Activated CD4-positive, alpha-beta T cell treated with anti-CD3 and anti-CD28 coated beads for 36 hours (primary cell): ENCODE results near the gene GFOD2. TPM values are rescaled to one million over a fixed set of nuclear protein-coding genes. Genes with fewer than 3 reads are reported as not detected.

Experiments
- ATAC-seq: fragments of 200-7000 bp; cut with Tn5 transposase; one replicate; pipeline ENCODE4 v1.10.0; 2021; ENCODE audit warnings: mild to moderate bottlenecking, moderate library complexity
- CTCF ChIA-PET: fragments of 350-600 bp; sonication (Branson Sonifier 250); formaldehyde crosslinking; loops from one replicate; lab custom pipeline; 2021; ENCODE audit warnings: antibody characterized with exemption; lab: Charles Lee
- POLR2A ChIA-PET: fragments of 350-600 bp; sonication (Branson Sonifier 250); formaldehyde crosslinking; loops from one replicate; lab custom pipeline; 2021; ENCODE audit warnings: antibody characterized with exemption, inconsistent platforms; lab: Charles Lee
- DNase-seq: peaks from one replicate; pipeline ENCODE4 v3.0.0-alpha.2; 2020
- H3K27ac Mint-ChIP-seq: one replicate; pipeline ENCODE4 v1.8.0; 2021; ENCODE audit warnings: mixed read lengths
- H3K27me3 Mint-ChIP-seq: one replicate; pipeline ENCODE4 v1.8.0; 2021; ENCODE audit warnings: mixed read lengths
- H3K36me3 Mint-ChIP-seq: one replicate; pipeline ENCODE4 v1.8.0; 2021; ENCODE audit warnings: low read depth, mixed read lengths
- H3K4me1 Mint-ChIP-seq: one replicate; pipeline ENCODE4 v1.8.0; 2021; ENCODE audit warnings: mixed read lengths
- H3K4me3 Mint-ChIP-seq: one replicate; pipeline ENCODE4 v1.8.0; 2021; ENCODE audit warnings: mild to moderate bottlenecking, moderate library complexity, mixed read lengths
- H3K9me3 Mint-ChIP-seq: one replicate; pipeline ENCODE4 v1.8.0; 2021; ENCODE audit warnings: low read depth, mixed read lengths
- intact Hi-C, 2 experiments: fragments of 100-400 bp; cut with DNase I in 1 of 2; cut with micrococcal nuclease in 1 of 2; formaldehyde crosslinking; loops; one replicate each; pipeline versions ENCODE4 v1.14.2 to v1.15.1; 2022 to 2024; cut with DNase I, micrococcal nuclease
- total RNA-seq, 2 experiments: library from RNA; stranded (reverse); gene quantifications; one replicate each; pipeline ENCODE4 v1.2.3, GENCODE V29; 2021

Gene GFOD2, protein sequence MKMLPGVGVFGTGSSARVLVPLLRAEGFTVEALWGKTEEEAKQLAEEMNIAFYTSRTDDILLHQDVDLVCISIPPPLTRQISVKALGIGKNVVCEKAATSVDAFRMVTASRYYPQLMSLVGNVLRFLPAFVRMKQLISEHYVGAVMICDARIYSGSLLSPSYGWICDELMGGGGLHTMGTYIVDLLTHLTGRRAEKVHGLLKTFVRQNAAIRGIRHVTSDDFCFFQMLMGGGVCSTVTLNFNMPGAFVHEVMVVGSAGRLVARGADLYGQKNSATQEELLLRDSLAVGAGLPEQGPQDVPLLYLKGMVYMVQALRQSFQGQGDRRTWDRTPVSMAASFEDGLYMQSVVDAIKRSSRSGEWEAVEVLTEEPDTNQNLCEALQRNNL
- 10 to 100 TPM in 1 of 2 experiments, 1 to 10 TPM in 1; 8.7 to 11.5 TPM for total RNA-seq

DNA sequence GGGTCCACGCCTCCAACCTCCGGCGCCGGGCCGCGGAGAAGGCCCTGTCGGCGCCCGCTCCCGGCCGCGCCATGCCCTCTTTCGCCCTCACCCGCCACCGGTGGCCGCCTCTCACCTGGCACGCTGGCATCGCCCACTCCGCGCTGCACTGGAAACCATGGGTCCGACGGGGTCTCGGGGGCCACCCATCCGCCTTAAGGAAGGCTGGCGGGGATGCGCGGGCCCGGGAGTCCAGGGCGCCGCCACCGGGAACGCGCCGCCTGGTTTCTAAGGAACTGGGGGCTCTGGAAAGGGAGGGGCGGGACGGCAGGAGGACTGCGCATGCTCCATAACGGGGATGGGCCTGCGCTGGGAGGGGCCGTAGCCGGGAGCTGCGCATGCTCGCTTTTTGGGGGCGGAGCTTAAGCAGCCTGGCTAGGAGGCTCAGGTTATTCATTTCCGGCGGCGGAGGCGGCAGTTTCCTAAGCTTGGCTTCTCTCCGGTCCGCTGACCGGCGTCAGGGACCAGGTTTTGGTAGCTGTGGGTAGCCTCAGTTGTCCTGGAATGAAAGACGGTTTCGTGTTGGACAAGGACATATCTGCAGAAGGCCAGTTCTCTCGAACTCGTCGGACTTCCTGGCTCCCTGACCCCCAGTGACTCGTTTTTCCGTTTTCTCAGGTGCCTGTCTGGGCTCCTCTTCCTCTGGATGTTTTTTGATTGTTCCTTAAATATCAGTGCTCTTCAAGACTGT is at the start of gene GFOD2:
TSS of gene GFOD2 (minus strand) at position 269 of the 730 bp plus-strand sequence. CDS start 33,601 bp downstream, outside the sequence.
- DNase-seq (peak; percentile 99), ATAC-seq (peak; percentile 95)
- peaks cover 29% of the 10 kb centered on the region for H3K4me1 Mint-ChIP-seq
- H3K4me3 Mint-ChIP-seq, result peak within 1 kb of the TSS; percentile 82
- intact Hi-C loops, result loop anchor here (1.0 to 5.0 kb wide), 17 partner anchors 47 to 728 kb away; partner anchors contain the start of genes RANBP10 (in 2 of the 2), TSNAXIP1 (in 2 of the 2), ACD (in 1 of the 2) and ATP6V0D1 (in 1 of the 2)
- H3K27me3 Mint-ChIP-seq, result no peaks in the 10 kb centered on the region
- peaks cover 1% of the 10 kb centered on the region for H3K36me3 Mint-ChIP-seq
- CTCF ChIA-PET, result interaction anchor here (0.6 to 2.4 kb wide), 16 partner anchors 8 to 218 kb away, joined by 3 to 9 read pairs (median 4); partner anchors contain the start of genes PARD6A, PSMB10, RANBP10 and TSNAXIP1
- no peaks in the 10 kb centered on the region for H3K9me3 Mint-ChIP-seq
- POLR2A ChIA-PET, result interaction anchor here (0.6 to 1.1 kb wide), 3 partner anchors 10 to 197 kb away, joined by 3 read pairs; no protein-coding TSS in a partner anchor
- H3K27ac Mint-ChIP-seq, result peak within 1 kb of the TSS; percentile 98

GRCh38 chr16:67767953-67768352 is 48.8 kb upstream of the GFOD2 start:
- ChIA-PET CTCF (interaction anchor here (0.6 to 1.0 kb wide), 2 partner anchors 13 to 162 kb away, joined by 3 read pairs; no protein-coding TSS in a partner anchor), POLR2A (no interaction called here)
- no peak overlapping the region for H3K4me3 Mint-ChIP-seq
- H3K27ac Mint-ChIP-seq, result no peak overlapping the region
- H3K36me3 Mint-ChIP-seq, result peaks cover 17% of the 10 kb centered on the region
- H3K4me1 Mint-ChIP-seq, result no peaks in the 10 kb centered on the region
- no peaks in the 10 kb centered on the region for H3K9me3 Mint-ChIP-seq
- ATAC-seq (no peak), DNase-seq (no peak)
- H3K27me3 Mint-ChIP-seq, result no peaks in the 10 kb centered on the region
- intact Hi-C loops, result no loop called here

DNA sequence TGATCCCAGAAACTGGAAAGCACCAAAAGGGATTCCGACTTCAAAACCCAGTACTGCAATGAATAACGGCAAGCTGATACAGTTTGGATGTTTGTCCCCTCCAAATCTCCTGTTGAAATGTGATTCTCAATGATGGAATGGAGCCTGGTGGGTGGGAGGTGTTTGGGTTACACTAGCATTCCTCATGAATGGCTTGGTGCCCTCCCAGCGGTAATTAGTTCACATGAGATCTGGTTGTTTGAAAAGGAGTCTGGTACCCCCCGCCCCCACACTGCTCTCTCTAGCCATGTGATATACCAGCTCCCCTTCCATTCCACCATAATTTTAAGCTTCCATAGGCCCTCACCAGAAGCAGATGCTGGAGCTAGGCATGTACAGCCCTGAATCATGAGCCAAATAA is 47.2 kb upstream of the GFOD2 start:
- Mint-ChIP-seq H3K27me3 (no peaks in the 10 kb centered on the region), H3K4me3 (no peak overlapping the region), H3K36me3 (peaks cover 11% of the 10 kb centered on the region), H3K9me3 (no peaks in the 10 kb centered on the region), H3K27ac (no peak overlapping the region), H3K4me1 (peaks cover under 1% of the 10 kb centered on the region)
- ATAC-seq (no peak), DNase-seq (no peak)
- ChIA-PET CTCF (interaction anchor here (0.7 to 0.9 kb wide), 2 partner anchors 14 to 15 kb away, joined by 3 to 4 read pairs; no protein-coding TSS in a partner anchor), POLR2A (no interaction called here)
- intact Hi-C loops, result no loop called here

DNA sequence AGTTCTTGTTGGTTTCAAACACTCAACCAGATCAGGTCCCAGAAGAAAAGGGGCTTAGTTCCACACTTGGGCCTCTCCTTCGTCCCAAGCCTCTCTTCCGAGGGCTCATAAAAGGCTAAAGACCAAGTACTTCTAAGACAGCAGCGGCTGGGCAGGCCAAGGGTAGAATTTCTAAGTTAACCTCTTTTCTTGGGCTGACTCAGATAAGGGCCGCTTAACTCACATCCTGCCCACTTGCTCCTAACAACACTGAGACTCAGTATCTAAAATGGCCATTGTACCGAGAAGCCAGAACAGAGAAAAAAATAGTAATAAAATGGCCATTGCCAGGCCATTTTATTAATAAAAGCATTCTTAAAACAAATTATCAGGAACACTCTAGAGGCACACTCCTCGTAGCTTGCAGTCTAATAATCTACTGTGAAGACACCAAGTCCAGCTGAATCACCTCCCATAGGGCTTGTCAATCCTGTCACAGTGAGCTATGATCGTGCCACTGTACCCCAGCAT is 45.1 kb upstream of the GFOD2 start:
- H3K36me3 Mint-ChIP-seq, result peaks cover 4% of the 10 kb centered on the region
- POLR2A ChIA-PET, result no interaction called here
- H3K9me3 Mint-ChIP-seq, result no peaks in the 10 kb centered on the region
- no peaks in the 10 kb centered on the region for H3K27me3 Mint-ChIP-seq
- ATAC-seq (no peak), DNase-seq (no peak)
- H3K27ac Mint-ChIP-seq, result no peak overlapping the region
- intact Hi-C loops, result no loop called here
- H3K4me1 Mint-ChIP-seq, result peaks cover 12% of the 10 kb centered on the region
- CTCF ChIA-PET, result no interaction called here
- H3K4me3 Mint-ChIP-seq, result no peak overlapping the region

DNA sequence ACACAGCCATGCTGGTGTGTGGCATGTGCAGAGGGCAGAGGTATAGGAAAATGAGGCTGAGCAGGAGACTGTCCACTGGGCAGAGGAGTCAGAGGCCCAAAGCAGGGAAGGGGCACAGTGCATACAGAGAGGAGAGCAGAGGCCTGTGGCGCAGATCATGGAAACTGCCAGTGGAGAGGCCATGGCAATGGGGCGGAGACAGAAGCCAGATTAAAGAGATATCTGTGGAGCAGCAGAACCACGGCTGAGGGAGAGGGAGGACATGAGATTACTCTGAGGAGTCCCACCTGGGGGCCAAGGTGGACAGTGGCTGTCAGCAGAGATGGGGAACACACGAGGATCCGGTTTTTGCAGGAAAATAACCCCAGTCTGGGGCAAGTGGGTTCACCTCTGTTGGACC is 44.0 kb upstream of the GFOD2 start:
- CTCF ChIA-PET, result no interaction called here
- POLR2A ChIA-PET, result no interaction called here

GRCh38 chr16:67762385-67762784 is 43.3 kb upstream of the GFOD2 start:
- Mint-ChIP-seq H3K27ac (no peak overlapping the region), H3K9me3 (no peaks in the 10 kb centered on the region), H3K27me3 (no peaks in the 10 kb centered on the region), H3K4me3 (no peak overlapping the region), H3K4me1 (peaks cover 12% of the 10 kb centered on the region), H3K36me3 (peaks cover 4% of the 10 kb centered on the region)
- intact Hi-C loops, result no loop called here
- ChIA-PET POLR2A (interaction anchor here (0.9 kb wide), 1 partner anchor 44 kb away, joined by 4 read pairs; the partner anchor contains the start of genes RANBP10 and TSNAXIP1), CTCF (interaction anchor here (1.4 to 3.0 kb wide), 2 partner anchors 44 to 54 kb away, joined by 3 to 12 read pairs; partner anchors contain the start of gene GFOD2)
- ATAC-seq (peak; percentile 33), DNase-seq (no peak)

More for the DNA sequence above, 44.0 kb upstream of the GFOD2 start:
- ATAC-seq, result no peak
- Mint-ChIP-seq H3K4me1 (peaks cover 12% of the 10 kb centered on the region), H3K4me3 (no peak overlapping the region), H3K27me3 (no peaks in the 10 kb centered on the region), H3K36me3 (peaks cover 4% of the 10 kb centered on the region), H3K27ac (no peak overlapping the region), H3K9me3 (no peaks in the 10 kb centered on the region)
- intact Hi-C loops, result no loop called here
- no peak for DNase-seq

GRCh38 chr16:67761924-67762323 is 42.8 kb upstream of the GFOD2 start:
- intact Hi-C loops, result no loop called here
- Mint-ChIP-seq H3K36me3 (peaks cover 4% of the 10 kb centered on the region), H3K9me3 (no peaks in the 10 kb centered on the region), H3K4me1 (peaks cover 12% of the 10 kb centered on the region), H3K27me3 (no peaks in the 10 kb centered on the region), H3K27ac (no peak overlapping the region), H3K4me3 (no peak overlapping the region)
- CTCF ChIA-PET, result interaction anchor here (1.4 to 3.0 kb wide), 2 partner anchors 43 to 54 kb away, joined by 3 to 12 read pairs; partner anchors contain the start of gene GFOD2
- POLR2A ChIA-PET, result interaction anchor here (0.9 kb wide), 1 partner anchor 45 kb away, joined by 4 read pairs; the partner anchor contains the start of genes RANBP10 and TSNAXIP1
- ATAC-seq (no peak), DNase-seq (no peak)

DNA sequence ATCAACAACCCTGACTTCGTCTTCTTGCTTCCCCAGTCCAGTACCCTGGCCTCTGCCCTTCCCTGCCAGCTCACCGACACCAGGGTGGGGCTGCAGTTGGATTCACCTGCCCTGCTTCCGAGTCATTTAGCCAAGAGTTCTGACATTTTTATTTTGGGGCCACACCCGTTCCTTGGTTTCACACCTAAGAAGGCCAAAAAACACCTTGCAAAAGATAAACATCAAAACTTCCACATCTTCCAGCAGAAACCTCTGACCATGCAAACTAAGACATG is 41.8 kb upstream of the GFOD2 start:
- ATAC-seq, result no peak
- Mint-ChIP-seq H3K36me3 (peaks cover 4% of the 10 kb centered on the region), H3K27me3 (no peaks in the 10 kb centered on the region), H3K27ac (no peak overlapping the region), H3K4me1 (peaks cover 12% of the 10 kb centered on the region), H3K4me3 (no peak overlapping the region), H3K9me3 (no peaks in the 10 kb centered on the region)
- no peak for DNase-seq
- intact Hi-C loops, result no loop called here
- POLR2A ChIA-PET, result no interaction called here
- CTCF ChIA-PET, result interaction anchor here (0.7 to 3.0 kb wide), 3 partner anchors 40 to 395 kb away, joined by 3 to 12 read pairs (median 3); no protein-coding TSS in a partner anchor

DNA sequence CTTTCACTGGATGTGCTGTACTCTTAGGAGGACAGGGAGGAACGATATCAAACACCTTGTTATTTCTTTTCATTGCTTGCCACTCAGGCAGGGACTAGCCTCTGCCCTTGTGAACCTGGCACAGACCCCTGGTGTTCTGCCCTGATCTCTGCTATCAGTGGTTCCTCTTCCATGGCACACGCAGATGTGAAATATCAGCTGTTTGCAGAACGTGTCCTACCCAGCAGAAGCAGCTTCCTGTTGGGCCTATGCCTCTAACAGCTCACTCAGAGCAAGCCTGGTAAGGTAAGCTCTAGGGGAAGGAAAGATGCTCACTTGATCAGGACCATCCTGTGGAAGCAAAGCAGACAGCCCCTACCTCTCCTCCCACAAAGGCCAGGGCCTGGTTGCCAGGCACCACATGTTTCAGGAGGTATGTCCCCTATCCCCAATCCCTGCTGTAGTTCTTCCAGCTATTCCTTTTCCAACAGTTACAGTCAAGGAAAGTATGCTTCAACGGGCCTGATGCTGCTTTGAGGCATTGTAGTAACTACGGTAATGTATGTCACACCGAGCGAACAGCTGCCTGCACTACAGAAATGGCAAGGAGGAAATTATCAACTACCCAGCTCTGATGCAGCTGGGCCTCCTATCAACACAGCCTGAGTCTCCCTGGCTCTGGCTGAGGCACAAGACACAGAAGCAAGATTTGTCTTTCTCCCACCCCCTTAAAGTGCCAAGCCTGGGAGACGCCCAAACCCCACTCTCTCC is 41.3 kb upstream of the GFOD2 start:
- no peaks in the 10 kb centered on the region for H3K27me3 Mint-ChIP-seq
- ChIA-PET CTCF (interaction anchor here (0.7 to 3.0 kb wide), 4 partner anchors 41 to 865 kb away, joined by 3 to 12 read pairs (median 3); no protein-coding TSS in a partner anchor), POLR2A (interaction anchor here (0.5 to 0.7 kb wide), 2 partner anchors 132 to 621 kb away, joined by 3 to 4 read pairs; no protein-coding TSS in a partner anchor)
- peaks cover 4% of the 10 kb centered on the region for H3K36me3 Mint-ChIP-seq
- H3K9me3 Mint-ChIP-seq, result no peaks in the 10 kb centered on the region
- DNase-seq (no peak), ATAC-seq (peak; percentile 12)
- H3K4me1 Mint-ChIP-seq, result peaks cover 12% of the 10 kb centered on the region
- H3K4me3 Mint-ChIP-seq, result no peak overlapping the region
- peak overlapping the region; percentile 51 for H3K27ac Mint-ChIP-seq
- intact Hi-C loops, result no loop called here

DNA sequence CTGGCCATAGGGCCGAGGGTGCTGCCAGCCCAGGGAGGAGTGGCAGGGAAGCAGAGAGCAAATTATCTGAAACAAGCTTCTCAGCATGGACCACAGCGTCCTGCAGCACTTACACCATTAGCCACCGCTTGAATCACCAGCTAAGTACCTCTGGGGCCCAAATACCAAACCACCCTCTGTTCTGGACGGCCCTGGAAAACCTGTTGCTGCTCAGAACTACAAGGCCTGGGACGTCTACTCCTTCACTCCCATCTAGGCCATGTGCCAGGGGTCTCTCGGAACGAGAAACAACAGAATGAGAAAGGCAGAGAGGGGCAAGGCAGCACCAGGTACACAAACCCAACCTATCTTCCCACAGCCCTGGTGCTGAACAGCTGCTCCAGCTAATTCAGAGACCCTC is 39.9 kb upstream of the GFOD2 start:
- ATAC-seq (no peak), DNase-seq (no peak)
- Mint-ChIP-seq H3K4me1 (peaks cover 12% of the 10 kb centered on the region), H3K27ac (no peak overlapping the region), H3K4me3 (no peak overlapping the region), H3K27me3 (no peaks in the 10 kb centered on the region), H3K9me3 (no peaks in the 10 kb centered on the region), H3K36me3 (peaks cover 4% of the 10 kb centered on the region)
- ChIA-PET POLR2A (no interaction called here), CTCF (interaction anchor here (0.6 kb wide), 1 partner anchor 62 kb away, joined by 3 read pairs; no protein-coding TSS in a partner anchor)
- intact Hi-C loops, result no loop called here
